ENCODE measurements around the gene HDHD2. TPM values are rescaled to one million over a fixed set of nuclear protein-coding genes. Genes with fewer than 3 reads are reported as not detected.

Gene HDHD2
- total RNA-seq, 2 experiments from 2014 or later = 27.7 to 28.9 TPM

DNA sequence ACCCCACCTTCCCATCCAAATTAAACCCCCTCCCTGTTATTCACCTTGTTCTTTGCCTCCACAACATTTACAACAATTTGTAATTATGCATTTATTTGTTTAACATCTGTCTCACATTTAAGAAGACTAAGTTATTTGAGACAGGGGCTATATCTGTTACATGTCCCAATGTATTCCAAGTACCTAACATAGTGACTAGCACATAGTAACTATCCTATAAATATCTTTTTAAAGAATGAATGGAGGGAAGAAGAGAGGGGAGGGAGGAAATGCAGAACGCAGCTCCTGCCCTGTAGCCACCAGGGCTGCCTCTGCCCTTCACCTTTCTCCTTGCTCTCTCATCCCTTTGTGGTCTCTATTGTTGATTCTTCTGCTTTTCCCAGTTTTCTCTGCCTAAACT lies 40.6 kb downstream of the HDHD2 start:
- CTCF ChIA-PET = interaction anchor here (1.0 kb wide), 1 partner anchor 60 kb away, joined by 3 read pairs; no protein-coding TSS in a partner anchor
- Mint-ChIP-seq H3K9me3 (ENCODE audit: low read depth) (no peaks in the 10 kb centered on the region), H3K4me1 (no peaks in the 10 kb centered on the region), H3K4me3 (no peak overlapping the region), H3K36me3 (ENCODE audit: low read depth) (peaks cover 15% of the 10 kb centered on the region), H3K27ac (no peak overlapping the region), H3K27me3 (no peaks in the 10 kb centered on the region)
- POLR2A ChIA-PET = no interaction called here
- ATAC-seq (no peak), DNase-seq (no peak)
- intact Hi-C loops (cut with DNase I, micrococcal nuclease) = no loop called here

DNA sequence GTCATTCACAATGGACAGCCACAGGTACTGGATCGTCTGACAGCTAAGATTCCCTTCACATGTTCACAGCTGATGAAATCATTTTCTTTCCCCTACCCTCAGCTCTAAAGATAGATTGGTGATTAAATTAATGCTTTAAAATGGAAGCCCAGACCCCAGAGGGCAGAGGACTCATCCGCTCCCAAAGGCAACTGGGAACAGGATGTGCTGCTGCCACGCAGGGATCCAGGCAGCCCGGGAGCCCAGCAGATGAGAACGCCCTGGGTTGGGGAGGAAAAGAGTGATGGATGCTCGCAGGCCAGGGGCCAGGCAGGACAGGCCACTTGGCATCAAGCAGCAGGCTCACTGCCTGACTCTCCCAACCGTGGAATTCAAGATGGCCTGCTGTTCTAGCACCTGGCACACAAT lies 41.3 kb downstream of the HDHD2 start:
- Mint-ChIP-seq H3K27me3 (no peaks in the 10 kb centered on the region), H3K36me3 (ENCODE audit: low read depth) (peaks cover 13% of the 10 kb centered on the region), H3K4me3 (no peak overlapping the region), H3K9me3 (ENCODE audit: low read depth) (no peaks in the 10 kb centered on the region), H3K27ac (no peak overlapping the region), H3K4me1 (no peaks in the 10 kb centered on the region)
- ATAC-seq (no peak), DNase-seq (no peak)
- POLR2A ChIA-PET = no interaction called here
- intact Hi-C loops (cut with DNase I, micrococcal nuclease) = no loop called here
- CTCF ChIA-PET = no interaction called here

DNA sequence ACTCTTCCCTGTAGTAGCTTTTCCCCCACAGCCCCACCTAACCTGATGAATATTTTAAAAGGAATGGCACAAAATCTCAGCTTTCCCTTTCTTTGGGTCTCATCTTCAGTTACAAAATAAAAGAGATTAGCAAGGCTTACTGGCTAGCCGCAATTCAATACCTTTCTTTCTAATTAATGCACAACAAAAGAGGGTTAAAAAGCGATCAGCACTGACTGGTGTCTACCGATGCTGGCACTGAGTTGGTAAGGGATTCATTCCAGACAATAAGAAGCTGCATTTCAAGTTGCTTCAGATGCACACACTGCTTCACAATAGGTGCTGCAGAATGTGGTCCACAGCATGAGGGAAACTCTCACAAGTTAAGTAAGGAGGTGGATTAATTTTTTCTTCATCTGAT lies 41.9 kb downstream of the HDHD2 start:
- Mint-ChIP-seq H3K4me3 (no peak overlapping the region), H3K4me1 (no peaks in the 10 kb centered on the region), H3K9me3 (ENCODE audit: low read depth) (no peaks in the 10 kb centered on the region), H3K36me3 (ENCODE audit: low read depth) (peaks cover 13% of the 10 kb centered on the region), H3K27ac (no peak overlapping the region), H3K27me3 (no peaks in the 10 kb centered on the region)
- no peak for DNase-seq
- ATAC-seq = no peak
- intact Hi-C loops (cut with DNase I, micrococcal nuclease) = no loop called here
- POLR2A ChIA-PET = no interaction called here
- CTCF ChIA-PET = no interaction called here

DNA sequence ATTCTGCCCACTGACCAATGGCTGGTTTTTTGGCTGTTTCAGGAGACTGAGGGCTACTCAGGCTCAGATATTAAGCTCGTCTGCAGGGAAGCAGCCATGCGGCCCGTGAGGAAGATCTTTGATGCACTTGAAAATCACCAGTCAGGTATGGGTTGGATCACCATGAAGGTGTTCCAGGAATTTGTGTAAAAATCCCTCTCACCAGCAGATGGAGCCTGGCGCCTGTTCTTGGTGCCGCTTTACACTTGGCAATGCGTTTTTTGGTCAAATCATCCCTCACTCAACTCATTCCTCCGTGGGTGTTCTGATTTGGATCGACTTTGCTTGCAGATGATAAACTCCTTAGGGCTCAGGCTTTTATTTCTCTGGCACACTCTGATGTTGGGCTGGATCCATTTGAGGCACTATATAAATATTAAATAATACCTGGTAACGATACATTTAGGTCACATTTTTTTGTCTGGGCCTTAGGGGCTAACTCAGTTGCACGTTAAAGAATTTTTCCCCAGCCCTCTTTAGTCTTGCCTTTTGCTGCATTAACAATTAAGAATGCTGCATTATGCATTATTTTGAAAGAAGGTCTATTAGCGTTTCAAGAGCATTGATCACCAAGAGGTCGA lies 50.0 kb downstream of the HDHD2 start:
- ATAC-seq = peak; percentile 77
- no peak overlapping the region for H3K4me3 Mint-ChIP-seq
- no peak overlapping the region for H3K27ac Mint-ChIP-seq
- ChIA-PET POLR2A (no interaction called here), CTCF (interaction anchor here (0.9 to 2.7 kb wide), 5 partner anchors 11 to 648 kb away, joined by 3 to 32 read pairs (median 4); no protein-coding TSS in a partner anchor)
- no peaks in the 10 kb centered on the region for H3K9me3 Mint-ChIP-seq (ENCODE audit: low read depth)
- H3K4me1 Mint-ChIP-seq = no peaks in the 10 kb centered on the region
- intact Hi-C loops (cut with DNase I, micrococcal nuclease) = loop anchor here (1.0 to 2.0 kb wide), 3 partner anchors 105 to 649 kb away; no protein-coding TSS in a partner anchor
- H3K27me3 Mint-ChIP-seq = no peaks in the 10 kb centered on the region
- H3K36me3 Mint-ChIP-seq (ENCODE audit: low read depth) = peaks cover 3% of the 10 kb centered on the region
- peak; percentile 78 for DNase-seq

DNA sequence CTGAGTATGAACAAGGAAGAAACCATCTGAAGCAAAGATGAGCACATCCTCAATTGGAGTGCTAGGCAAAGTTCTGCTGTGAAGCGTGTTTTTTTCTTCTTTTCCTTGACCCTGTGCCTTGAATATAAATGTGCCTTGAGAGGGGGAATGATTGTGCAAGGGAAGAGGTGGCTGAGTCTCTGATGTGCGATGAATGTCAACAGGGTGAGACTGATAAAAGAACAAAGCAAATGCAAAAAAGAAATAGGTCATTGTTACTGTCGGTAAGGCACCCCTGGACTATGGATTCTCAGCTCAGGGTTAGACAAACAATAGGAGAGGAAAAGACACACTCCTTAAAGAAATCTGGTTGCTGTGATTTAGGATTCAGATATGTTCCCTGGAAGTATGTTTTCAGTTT lies 54.5 kb downstream of the HDHD2 start:
- intact Hi-C loops (cut with DNase I, micrococcal nuclease) = no loop called here
- H3K4me3 Mint-ChIP-seq = no peak overlapping the region
- H3K27ac Mint-ChIP-seq = no peak overlapping the region
- ChIA-PET POLR2A (no interaction called here), CTCF (interaction anchor here (0.8 to 1.0 kb wide), 3 partner anchors 21 to 110 kb away, joined by 3 to 5 read pairs (median 4); no protein-coding TSS in a partner anchor)
- DNase-seq = no peak
- no peaks in the 10 kb centered on the region for H3K9me3 Mint-ChIP-seq (ENCODE audit: low read depth)
- no peaks in the 10 kb centered on the region for H3K4me1 Mint-ChIP-seq
- no peak for ATAC-seq
- H3K27me3 Mint-ChIP-seq = no peaks in the 10 kb centered on the region
- H3K36me3 Mint-ChIP-seq (ENCODE audit: low read depth) = peaks cover 3% of the 10 kb centered on the region

DNA sequence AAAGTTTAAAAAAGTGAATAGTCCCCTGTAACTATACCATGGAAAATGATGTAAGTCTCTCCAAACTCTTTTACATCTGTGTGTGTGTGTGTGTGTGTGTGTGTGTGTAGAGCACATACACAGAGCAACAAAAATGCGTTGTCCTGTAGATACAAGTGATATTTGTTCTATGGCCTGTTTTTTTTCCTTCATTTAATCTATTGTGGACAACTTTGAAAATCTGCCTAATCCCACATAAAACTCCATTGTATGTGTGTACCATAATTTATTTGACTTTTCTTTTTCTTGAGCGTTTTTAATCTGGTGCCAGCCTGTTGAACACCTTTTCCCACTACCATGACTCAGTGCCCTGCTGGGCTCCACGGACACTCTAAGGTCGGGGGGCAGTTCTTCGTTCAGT lies 62.6 kb downstream of the HDHD2 start:
- H3K9me3 Mint-ChIP-seq (ENCODE audit: low read depth) = no peaks in the 10 kb centered on the region
- DNase-seq (no peak), ATAC-seq (no peak)
- POLR2A ChIA-PET = no interaction called here
- CTCF ChIA-PET = no interaction called here
- no peak overlapping the region for H3K27ac Mint-ChIP-seq
- H3K27me3 Mint-ChIP-seq = no peaks in the 10 kb centered on the region
- no peaks in the 10 kb centered on the region for H3K4me1 Mint-ChIP-seq
- H3K36me3 Mint-ChIP-seq (ENCODE audit: low read depth) = peaks cover 10% of the 10 kb centered on the region
- no peak overlapping the region for H3K4me3 Mint-ChIP-seq
- intact Hi-C loops (cut with DNase I, micrococcal nuclease) = no loop called here

DNA sequence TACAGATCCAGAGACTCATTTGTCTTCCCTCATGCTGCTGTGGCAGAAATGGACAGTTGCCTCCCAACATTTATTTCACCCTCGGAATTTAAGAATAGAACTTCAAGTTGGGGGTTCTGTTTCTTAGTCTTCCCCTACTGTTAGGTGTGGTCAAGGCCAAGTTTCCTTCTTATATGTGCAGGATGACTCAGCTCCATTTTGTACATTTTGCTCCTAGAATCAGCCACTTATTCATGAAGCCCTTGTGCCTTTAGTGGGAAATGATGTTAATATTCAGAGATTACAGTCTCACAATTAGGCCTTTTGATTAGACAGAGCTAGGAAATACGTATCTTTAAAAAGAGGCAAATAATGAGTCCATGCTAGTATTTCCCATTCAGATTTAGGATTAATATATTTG lies 68.7 kb downstream of the HDHD2 start:
- Mint-ChIP-seq H3K9me3 (ENCODE audit: low read depth) (no peaks in the 10 kb centered on the region), H3K27ac (no peak overlapping the region), H3K27me3 (no peaks in the 10 kb centered on the region), H3K36me3 (ENCODE audit: low read depth) (peaks cover 1% of the 10 kb centered on the region), H3K4me1 (no peaks in the 10 kb centered on the region), H3K4me3 (no peak overlapping the region)
- no peak for DNase-seq
- no peak for ATAC-seq
- ChIA-PET CTCF (no interaction called here), POLR2A (no interaction called here)
- intact Hi-C loops (cut with DNase I, micrococcal nuclease) = no loop called here

DNA sequence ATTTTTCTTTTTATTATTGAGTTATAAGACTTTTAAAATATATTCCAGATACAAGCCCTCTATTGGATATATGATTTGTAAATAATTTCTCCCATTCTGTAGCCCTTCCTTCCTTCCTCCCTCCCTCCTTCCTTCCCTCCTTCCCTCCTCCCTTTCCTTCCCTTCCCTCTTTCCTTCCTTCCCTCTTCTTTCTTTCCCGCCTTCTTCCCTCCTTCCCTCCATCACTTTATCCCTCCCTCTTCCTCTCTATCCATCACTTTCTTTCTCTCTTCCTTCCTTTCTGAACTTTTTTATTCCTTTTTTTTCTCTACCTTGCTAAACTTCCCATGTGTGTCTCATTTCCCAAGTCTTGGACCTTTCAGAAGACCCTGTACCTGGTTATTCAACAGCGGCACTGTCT lies 69.4 kb downstream of the HDHD2 start:
- ChIA-PET POLR2A (no interaction called here), CTCF (no interaction called here)
- Mint-ChIP-seq H3K4me1 (no peaks in the 10 kb centered on the region), H3K4me3 (no peak overlapping the region), H3K27ac (no peak overlapping the region), H3K27me3 (no peaks in the 10 kb centered on the region), H3K9me3 (ENCODE audit: low read depth) (no peaks in the 10 kb centered on the region), H3K36me3 (ENCODE audit: low read depth) (no peaks in the 10 kb centered on the region)
- intact Hi-C loops (cut with DNase I, micrococcal nuclease) = no loop called here
- DNase-seq (no peak), ATAC-seq (no peak)

DNA sequence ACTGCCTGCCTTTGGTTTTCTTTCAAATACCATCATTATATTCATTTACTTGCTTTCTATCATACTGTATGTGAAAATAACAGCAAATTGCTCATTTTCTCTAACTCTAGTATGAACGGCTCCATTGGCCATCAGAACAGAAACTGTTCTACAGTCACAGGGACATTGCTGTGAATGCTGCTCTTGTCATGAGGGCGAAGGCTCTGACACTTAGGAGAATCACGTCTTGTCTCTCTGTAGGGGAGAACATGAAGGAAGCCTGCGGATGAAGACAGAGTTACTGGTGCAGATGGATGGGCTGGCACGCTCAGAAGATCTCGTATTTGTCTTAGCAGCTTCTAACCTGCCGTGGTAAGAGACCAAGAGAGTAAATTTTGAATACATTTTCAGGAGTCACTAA lies 73.2 kb downstream of the HDHD2 start:
- Mint-ChIP-seq H3K27me3 (no peaks in the 10 kb centered on the region), H3K4me3 (no peak overlapping the region), H3K9me3 (ENCODE audit: low read depth) (no peaks in the 10 kb centered on the region), H3K27ac (no peak overlapping the region), H3K4me1 (no peaks in the 10 kb centered on the region), H3K36me3 (ENCODE audit: low read depth) (no peaks in the 10 kb centered on the region)
- intact Hi-C loops (cut with DNase I, micrococcal nuclease) = no loop called here
- ChIA-PET POLR2A (no interaction called here), CTCF (no interaction called here)
- DNase-seq (no peak), ATAC-seq (no peak)

DNA sequence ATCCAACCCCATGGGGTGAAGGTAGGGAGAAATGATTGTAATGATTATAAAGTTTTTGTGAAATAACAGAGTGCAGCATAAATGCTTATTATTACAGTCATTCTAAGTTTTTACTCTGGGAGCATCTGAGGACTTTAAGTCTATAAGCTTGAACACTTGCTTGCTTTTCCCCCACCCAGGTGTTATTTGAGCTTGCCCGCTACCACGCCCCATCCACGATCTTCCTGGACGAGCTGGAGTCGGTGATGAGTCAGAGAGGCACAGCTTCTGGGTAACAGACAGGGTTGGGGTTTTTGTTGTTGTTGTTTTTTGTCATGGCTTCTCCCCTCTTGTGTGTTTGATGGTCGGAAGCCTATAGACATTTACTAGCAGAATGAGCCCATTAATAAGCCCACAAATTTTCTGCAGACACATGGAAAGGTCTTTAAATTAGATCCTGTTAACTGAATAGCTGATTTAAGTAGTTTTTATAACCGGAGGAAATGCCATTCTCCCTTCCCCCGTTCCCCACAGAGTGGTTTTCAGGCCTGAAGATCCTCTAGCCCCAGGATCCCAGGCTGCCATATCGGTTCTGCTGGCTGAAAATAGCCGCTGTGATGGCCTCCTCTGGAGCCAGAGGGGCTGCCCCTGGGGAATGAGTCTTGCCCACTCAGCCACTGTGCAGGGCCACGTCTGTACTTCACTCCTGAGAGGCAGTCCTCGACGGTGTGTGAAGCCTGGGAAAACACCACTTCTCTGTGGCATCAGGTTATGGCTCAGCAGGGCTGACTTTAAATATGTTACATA lies 75.0 kb downstream of the HDHD2 start:
- no peak overlapping the region for H3K27ac Mint-ChIP-seq
- ChIA-PET POLR2A (no interaction called here), CTCF (interaction anchor here (2.0 kb wide), 1 partner anchor 22 kb away, joined by 5 read pairs; no protein-coding TSS in a partner anchor)
- H3K36me3 Mint-ChIP-seq (ENCODE audit: low read depth) = no peaks in the 10 kb centered on the region
- no peaks in the 10 kb centered on the region for H3K4me1 Mint-ChIP-seq
- no peak for DNase-seq
- H3K9me3 Mint-ChIP-seq (ENCODE audit: low read depth) = no peaks in the 10 kb centered on the region
- no peaks in the 10 kb centered on the region for H3K27me3 Mint-ChIP-seq
- intact Hi-C loops (cut with DNase I, micrococcal nuclease) = no loop called here
- H3K4me3 Mint-ChIP-seq = no peak overlapping the region
- ATAC-seq = no peak

DNA sequence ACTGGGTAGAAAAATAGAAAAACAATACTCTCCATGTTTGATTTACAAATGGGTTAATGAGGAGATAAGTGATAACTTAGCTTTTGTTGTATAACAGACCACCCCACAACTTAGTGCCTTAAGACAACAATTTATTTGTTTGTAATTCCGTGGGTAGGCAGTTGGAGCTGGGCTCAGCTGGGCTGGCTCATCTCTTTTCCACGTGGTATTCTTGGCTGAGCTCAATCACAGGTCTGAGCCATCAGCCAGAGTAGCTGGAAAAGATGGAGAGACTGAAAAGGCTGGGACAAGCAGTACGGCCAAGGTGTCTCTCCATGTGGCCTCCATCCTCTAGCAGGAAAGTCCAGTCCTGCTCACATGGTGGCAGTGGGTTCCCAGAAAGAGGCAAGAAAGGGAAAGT lies 82.7 kb downstream of the HDHD2 start:
- Mint-ChIP-seq H3K36me3 (ENCODE audit: low read depth) (no peaks in the 10 kb centered on the region), H3K27ac (no peak overlapping the region), H3K4me1 (no peaks in the 10 kb centered on the region), H3K27me3 (no peaks in the 10 kb centered on the region), H3K9me3 (ENCODE audit: low read depth) (no peaks in the 10 kb centered on the region), H3K4me3 (no peak overlapping the region)
- intact Hi-C loops (cut with DNase I, micrococcal nuclease) = no loop called here
- ChIA-PET POLR2A (no interaction called here), CTCF (no interaction called here)
- DNase-seq (no peak), ATAC-seq (no peak)

DNA sequence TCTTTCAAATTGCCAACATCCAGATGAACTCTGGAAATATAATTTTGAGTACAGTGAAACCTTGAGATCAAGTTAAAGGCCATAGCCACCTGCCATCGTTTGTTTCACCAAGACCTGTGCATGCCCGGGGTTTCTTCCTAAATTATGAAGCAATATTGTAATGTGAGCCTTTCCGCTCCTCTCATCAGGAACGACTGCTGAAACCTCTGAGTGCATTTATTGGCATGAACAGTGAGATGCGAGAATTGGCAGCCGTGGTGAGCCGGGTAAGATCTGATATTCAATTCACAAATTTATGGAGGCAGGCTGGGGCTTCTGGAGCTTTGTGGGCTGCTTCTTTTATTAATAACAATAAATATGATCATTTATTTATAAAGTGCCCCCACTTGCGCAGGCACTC lies 87.2 kb downstream of the HDHD2 start:
- DNase-seq (no peak), ATAC-seq (no peak)
- H3K4me1 Mint-ChIP-seq = no peaks in the 10 kb centered on the region
- no peak overlapping the region for H3K27ac Mint-ChIP-seq
- H3K9me3 Mint-ChIP-seq (ENCODE audit: low read depth) = no peaks in the 10 kb centered on the region
- H3K4me3 Mint-ChIP-seq = no peak overlapping the region
- ChIA-PET CTCF (no interaction called here), POLR2A (no interaction called here)
- no peaks in the 10 kb centered on the region for H3K27me3 Mint-ChIP-seq
- no peaks in the 10 kb centered on the region for H3K36me3 Mint-ChIP-seq (ENCODE audit: low read depth)
- intact Hi-C loops (cut with DNase I, micrococcal nuclease) = no loop called here
